Cardiac muscle cell (in vitro differentiated cells and primary cell): ENCODE data around the gene MED13. TPM values are rescaled to one million over a fixed set of nuclear protein-coding genes. Genes with fewer than 3 reads are reported as not detected.

ENCODE experiments used
- DNase-seq, 2 donors: peaks; one replicate each; pipeline versions ENCODE4 v3.0.0 to v3.0.0-alpha.2; 2010 to 2017; ENCODE audit warnings: low read depth in 1 of 2, low spot score in 1 of 2
- H3K27ac ChIP-seq: fragments of 200-600 bp; sonication (generic); 2 replicates; pipeline ENCODE4 v1.5.1; 2016
- H3K27me3 ChIP-seq: fragments of 200-600 bp; sonication (generic); 2 replicates; pipeline ENCODE4 v1.6.0; 2016; ENCODE audit warnings: control low read depth
- H3K36me3 ChIP-seq: fragments of 200-600 bp; sonication (generic); 2 replicates; pipeline ENCODE4 v1.5.1; 2016; ENCODE audit warnings: control low read depth
- H3K4me1 ChIP-seq: fragments of 200-600 bp; sonication (generic); 2 replicates; pipeline ENCODE4 v1.8.1; 2017; ENCODE audit warnings: low read depth, mild to moderate bottlenecking, mixed run types
- H3K4me3 ChIP-seq: fragments of 200-600 bp; sonication (generic); 2 replicates; pipeline ENCODE4 v1.5.1; 2016; ENCODE audit warnings: mild to moderate bottlenecking
- H3K9me3 ChIP-seq: fragments of 200-600 bp; sonication (generic); 2 replicates; pipeline ENCODE4 v1.5.1; 2017; ENCODE audit warnings: low read depth, mild to moderate bottlenecking, control low read depth
- polyA plus RNA-seq: library from polyadenylated mRNA; unstranded; fragments of >200 nt; fragmentation: Nextera tagmentation; extraction: Ambion mirVana; gene quantifications from 2 replicates; pipeline ENCODE4 v1.2.1, GENCODE V29; 2016
- total RNA-seq: library from RNA; depleted of rRNA; stranded (reverse); fragments of >200 nt; gene quantifications from 2 replicates; pipeline ENCODE4 v1.2.3, GENCODE V29; 2016
- TF ChIP-seq, protein P1 (sequence below): IDR thresholded peaks from 2 replicates; pipeline ENCODE4 v1.5.1; 2012; ENCODE audit warnings: low read depth, mild to moderate bottlenecking, low read length

The MED13 gene
- total and polyA plus RNA-seq, 2 experiments from 2014 or later: 3.3 to 26.9 TPM

DNA sequence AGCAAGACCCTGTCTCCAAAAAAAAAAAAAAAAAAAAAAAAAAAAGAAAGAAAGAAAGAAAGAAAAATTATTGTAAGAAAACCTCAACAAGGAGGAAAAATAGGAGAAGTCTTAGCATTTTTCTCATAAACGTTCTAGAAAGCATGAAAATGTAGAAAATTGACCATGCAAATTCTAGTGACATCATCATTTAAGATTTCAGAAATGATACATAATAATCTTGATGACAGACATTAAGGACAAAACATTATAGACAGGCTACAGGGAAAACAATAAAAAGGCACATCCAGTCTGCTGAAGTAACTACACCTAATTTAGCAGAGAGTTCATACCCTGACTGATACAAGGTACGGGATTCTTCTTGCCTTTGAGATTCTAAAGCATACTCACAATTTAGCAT lies 21.9 kb downstream of the MED13 start:
- no peaks in the 10 kb centered on the region for H3K9me3 ChIP-seq
- H3K36me3 ChIP-seq: peaks cover 49% of the 10 kb centered on the region
- no peak overlapping the region for H3K4me3 ChIP-seq
- TF ChIP-seq, protein P1, sequence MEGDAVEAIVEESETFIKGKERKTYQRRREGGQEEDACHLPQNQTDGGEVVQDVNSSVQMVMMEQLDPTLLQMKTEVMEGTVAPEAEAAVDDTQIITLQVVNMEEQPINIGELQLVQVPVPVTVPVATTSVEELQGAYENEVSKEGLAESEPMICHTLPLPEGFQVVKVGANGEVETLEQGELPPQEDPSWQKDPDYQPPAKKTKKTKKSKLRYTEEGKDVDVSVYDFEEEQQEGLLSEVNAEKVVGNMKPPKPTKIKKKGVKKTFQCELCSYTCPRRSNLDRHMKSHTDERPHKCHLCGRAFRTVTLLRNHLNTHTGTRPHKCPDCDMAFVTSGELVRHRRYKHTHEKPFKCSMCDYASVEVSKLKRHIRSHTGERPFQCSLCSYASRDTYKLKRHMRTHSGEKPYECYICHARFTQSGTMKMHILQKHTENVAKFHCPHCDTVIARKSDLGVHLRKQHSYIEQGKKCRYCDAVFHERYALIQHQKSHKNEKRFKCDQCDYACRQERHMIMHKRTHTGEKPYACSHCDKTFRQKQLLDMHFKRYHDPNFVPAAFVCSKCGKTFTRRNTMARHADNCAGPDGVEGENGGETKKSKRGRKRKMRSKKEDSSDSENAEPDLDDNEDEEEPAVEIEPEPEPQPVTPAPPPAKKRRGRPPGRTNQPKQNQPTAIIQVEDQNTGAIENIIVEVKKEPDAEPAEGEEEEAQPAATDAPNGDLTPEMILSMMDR: no peak
- peak overlapping the region; percentile 41 for H3K27ac ChIP-seq
- H3K4me1 ChIP-seq: no peaks in the 10 kb centered on the region
- H3K27me3 ChIP-seq: no peaks in the 10 kb centered on the region
- DNase-seq: no peak

DNA sequence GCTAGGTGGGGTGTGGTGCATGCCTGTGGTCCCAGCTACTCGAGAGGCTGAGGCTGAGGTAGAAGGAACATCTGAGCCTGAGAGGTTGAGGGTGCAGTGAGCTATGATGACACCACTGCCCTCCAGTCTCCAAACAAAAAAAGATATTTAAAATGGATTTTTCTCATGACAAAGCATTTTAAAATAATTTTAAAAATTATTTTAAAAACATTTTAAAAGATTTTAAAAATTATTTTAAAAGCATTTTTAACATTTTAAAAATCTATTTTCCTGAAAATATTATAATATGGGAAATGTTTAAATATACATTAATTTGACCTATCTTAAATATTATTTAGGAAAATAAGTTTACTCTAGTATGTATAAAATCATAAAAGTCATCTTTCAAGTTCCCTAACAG lies 26.8 kb downstream of the MED13 start:
- Histone ChIP-seq H3K4me3 (no peak overlapping the region), H3K4me1 (no peaks in the 10 kb centered on the region), H3K27me3 (no peaks in the 10 kb centered on the region), H3K36me3 (peaks cover 43% of the 10 kb centered on the region), H3K9me3 (no peaks in the 10 kb centered on the region), H3K27ac (no peak overlapping the region)
- no peak for DNase-seq
- TF ChIP-seq, protein P1: no peak

DNA sequence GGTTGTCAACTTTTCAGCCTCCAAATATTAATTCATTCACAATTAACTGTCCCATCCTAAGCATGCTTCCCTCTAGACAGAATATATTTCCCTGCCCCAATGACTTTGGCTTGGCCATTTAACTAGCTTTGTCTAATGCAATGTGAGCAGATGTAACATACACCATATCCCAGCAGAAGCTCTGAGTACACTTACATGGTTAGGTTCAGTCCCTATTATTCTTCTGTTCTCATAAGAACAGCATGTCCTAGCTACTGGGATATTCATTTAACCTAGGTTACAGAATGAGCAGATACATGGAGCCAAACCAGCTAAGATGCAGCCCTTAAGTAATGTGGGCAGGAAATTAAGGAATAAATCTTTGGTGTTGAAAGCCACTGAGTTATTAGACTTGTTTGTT lies 31.8 kb downstream of the MED13 start:
- H3K36me3 ChIP-seq: peaks cover 57% of the 10 kb centered on the region
- TF ChIP-seq, protein P1: no peak

DNA sequence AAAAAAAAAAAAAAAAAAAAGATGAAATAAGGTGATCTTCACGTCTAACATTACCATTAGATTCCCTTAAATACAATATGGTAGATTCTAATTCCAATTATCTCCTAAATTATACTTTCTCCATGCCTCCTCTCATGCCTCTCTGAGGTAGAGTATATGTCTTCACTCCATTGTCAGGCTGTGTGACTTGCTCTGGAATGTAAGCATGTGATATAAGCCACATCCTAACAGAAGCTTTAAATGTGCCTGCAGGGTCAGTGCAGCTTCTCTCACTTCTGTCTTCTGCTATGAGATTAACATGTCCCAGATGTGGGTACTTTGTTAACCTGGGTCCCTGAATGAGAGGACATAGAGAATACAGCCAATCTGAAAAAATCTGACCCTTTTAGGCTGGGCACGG lies 32.6 kb downstream of the MED13 start:
- H3K27ac ChIP-seq: no peak overlapping the region
- TF ChIP-seq, protein P1: no peak
- H3K27me3 ChIP-seq: no peaks in the 10 kb centered on the region
- no peaks in the 10 kb centered on the region for H3K9me3 ChIP-seq
- no peaks in the 10 kb centered on the region for H3K4me1 ChIP-seq
- H3K4me3 ChIP-seq: no peak overlapping the region
- H3K36me3 ChIP-seq: peaks cover 63% of the 10 kb centered on the region
- DNase-seq: no peak

More for the DNA sequence above, 31.8 kb downstream of the MED13 start:
- H3K9me3 ChIP-seq: no peaks in the 10 kb centered on the region
- H3K27me3 ChIP-seq: no peaks in the 10 kb centered on the region
- H3K27ac ChIP-seq: no peak overlapping the region
- no peak for DNase-seq
- no peak overlapping the region for H3K4me3 ChIP-seq
- H3K4me1 ChIP-seq: no peaks in the 10 kb centered on the region

DNA sequence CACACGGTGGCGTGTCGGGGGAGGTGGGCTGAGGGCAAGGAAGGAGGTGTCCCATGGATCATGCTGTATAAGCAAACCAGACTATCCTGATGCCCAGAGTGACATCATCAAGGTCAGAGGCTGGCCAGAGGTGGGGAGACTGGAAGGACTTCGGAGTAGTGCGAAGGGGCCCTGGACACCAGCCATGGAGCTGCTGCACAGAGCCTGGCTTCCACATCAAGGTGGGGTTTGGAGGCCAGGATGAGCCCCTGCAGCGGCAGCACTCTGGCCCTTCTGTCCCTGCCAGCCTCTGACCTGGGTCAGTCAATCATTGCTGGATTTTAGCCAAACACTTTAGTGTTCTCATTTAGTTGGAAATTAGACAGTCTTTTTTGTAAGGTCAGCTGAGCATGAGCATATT lies 34.8 kb downstream of the MED13 start:
- Histone ChIP-seq H3K4me3 (no peak overlapping the region), H3K36me3 (peaks cover 64% of the 10 kb centered on the region), H3K9me3 (no peaks in the 10 kb centered on the region), H3K27me3 (no peaks in the 10 kb centered on the region), H3K27ac (no peak overlapping the region), H3K4me1 (no peaks in the 10 kb centered on the region)
- TF ChIP-seq, protein P1: no peak
- DNase-seq: no peak

DNA sequence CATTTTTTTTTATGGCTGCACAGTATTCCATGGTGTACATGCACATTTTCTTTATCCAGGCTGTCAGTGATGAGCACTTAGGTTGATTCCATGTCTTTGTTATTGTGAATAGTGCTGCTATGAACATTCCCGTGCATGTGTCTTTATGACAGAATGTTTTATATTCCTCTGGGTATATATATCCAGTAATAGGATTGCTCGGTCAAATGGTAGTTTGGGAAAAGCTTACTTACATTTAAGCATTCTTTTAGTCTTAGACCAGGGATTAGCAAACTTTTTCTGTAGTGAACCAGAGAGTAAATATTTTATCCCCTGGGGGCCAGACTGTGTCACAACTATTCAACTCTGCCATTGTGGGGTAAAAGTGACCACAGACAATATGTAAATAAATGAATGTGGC lies 40.2 kb downstream of the MED13 start:
- no peak for DNase-seq
- Histone ChIP-seq H3K27ac (no peak overlapping the region), H3K36me3 (peaks cover 67% of the 10 kb centered on the region), H3K4me1 (no peaks in the 10 kb centered on the region), H3K4me3 (no peak overlapping the region), H3K9me3 (no peaks in the 10 kb centered on the region), H3K27me3 (no peaks in the 10 kb centered on the region)
- TF ChIP-seq, protein P1: no peak
